ENCODE measurements around the gene FOXP1.

FOXP1 gene

GRCh38 chr3:71360180-71360579 lies 223.3 kb downstream of the FOXP1 start:
- no peak overlapping the region for H3K4me3 ChIP-seq (ENCODE audit: low read length in 2 of 2)
- H3K9ac ChIP-seq (ENCODE audit: low read depth in 1 of 2, low read length in 2 of 2), result no peak overlapping the region
- H3K27ac ChIP-seq (ENCODE audit: low read depth in 2 of 2, low read length in 2 of 2), result no peak overlapping the region
- H3K9me3 ChIP-seq (ENCODE audit: control insufficient read depth in 2 of 2, low read length in 2 of 2), result no peaks in the 10 kb centered on the region
- peaks cover 2 to 4% of the 10 kb centered on the region in 2 donors for H3K36me3 ChIP-seq (ENCODE audit: control insufficient read depth in 2 of 2, insufficient read depth in 2 of 2, low read length in 2 of 2)
- H3K27me3 ChIP-seq (ENCODE audit: control insufficient read depth in 2 of 2, insufficient read depth in 2 of 2, low read length in 2 of 2), result no peaks in the 10 kb centered on the region
- H3K4me1 ChIP-seq (ENCODE audit: control insufficient read depth in 2 of 2, insufficient read depth in 2 of 2, low read length in 2 of 2), result no peaks in the 10 kb centered on the region

GRCh38 chr3:71358243-71358642 lies 225.3 kb downstream of the FOXP1 start:
- H3K4me1 ChIP-seq (ENCODE audit: control insufficient read depth in 2 of 2, insufficient read depth in 2 of 2, low read length in 2 of 2), result no peaks in the 10 kb centered on the region
- no peaks in the 10 kb centered on the region for H3K9me3 ChIP-seq (ENCODE audit: control insufficient read depth in 2 of 2, low read length in 2 of 2)
- peaks cover 2 to 4% of the 10 kb centered on the region in 2 donors for H3K36me3 ChIP-seq (ENCODE audit: control insufficient read depth in 2 of 2, insufficient read depth in 2 of 2, low read length in 2 of 2)
- H3K27me3 ChIP-seq (ENCODE audit: control insufficient read depth in 2 of 2, insufficient read depth in 2 of 2, low read length in 2 of 2), result no peaks in the 10 kb centered on the region
- no peak overlapping the region for H3K27ac ChIP-seq (ENCODE audit: low read depth in 2 of 2, low read length in 2 of 2)
- no peak overlapping the region for H3K4me3 ChIP-seq (ENCODE audit: low read length in 2 of 2)
- no peak overlapping the region for H3K9ac ChIP-seq (ENCODE audit: low read depth in 1 of 2, low read length in 2 of 2)

- Histone ChIP-seq H3K27ac (ENCODE audit: low read depth in 2 of 2, low read length in 2 of 2) (no peak overlapping the region), H3K9me3 (ENCODE audit: control insufficient read depth in 2 of 2, low read length in 2 of 2) (no peaks in the 10 kb centered on the region), H3K9ac (ENCODE audit: low read depth in 1 of 2, low read length in 2 of 2) (no peak overlapping the region), H3K4me1 (ENCODE audit: control insufficient read depth in 2 of 2, insufficient read depth in 2 of 2, low read length in 2 of 2) (no peaks in the 10 kb centered on the region), H3K27me3 (ENCODE audit: control insufficient read depth in 2 of 2, insufficient read depth in 2 of 2, low read length in 2 of 2) (no peaks in the 10 kb centered on the region), H3K36me3 (ENCODE audit: control insufficient read depth in 2 of 2, insufficient read depth in 2 of 2, low read length in 2 of 2) (peaks cover 2 to 4% of the 10 kb centered on the region in 2 donors), H3K4me3 (ENCODE audit: low read length in 2 of 2) (no peak overlapping the region)
Observed at GRCh38 chr3:71356265-71356664, 227.3 kb downstream of the FOXP1 start.

- H3K4me1 ChIP-seq (ENCODE audit: control insufficient read depth in 2 of 2, insufficient read depth in 2 of 2, low read length in 2 of 2), result no peaks in the 10 kb centered on the region
- peaks cover 2 to 4% of the 10 kb centered on the region in 2 donors for H3K36me3 ChIP-seq (ENCODE audit: control insufficient read depth in 2 of 2, insufficient read depth in 2 of 2, low read length in 2 of 2)
- H3K27me3 ChIP-seq (ENCODE audit: control insufficient read depth in 2 of 2, insufficient read depth in 2 of 2, low read length in 2 of 2), result no peaks in the 10 kb centered on the region
- no peak overlapping the region for H3K4me3 ChIP-seq (ENCODE audit: low read length in 2 of 2)
- no peaks in the 10 kb centered on the region for H3K9me3 ChIP-seq (ENCODE audit: control insufficient read depth in 2 of 2, low read length in 2 of 2)
- H3K9ac ChIP-seq (ENCODE audit: low read depth in 1 of 2, low read length in 2 of 2), result no peak overlapping the region
- H3K27ac ChIP-seq (ENCODE audit: low read depth in 2 of 2, low read length in 2 of 2), result no peak overlapping the region
Observed at GRCh38 chr3:71355862-71356261, 227.7 kb downstream of the FOXP1 start.

GRCh38 chr3:71355037-71355436 lies 228.5 kb downstream of the FOXP1 start:
- H3K27me3 ChIP-seq (ENCODE audit: control insufficient read depth in 2 of 2, insufficient read depth in 2 of 2, low read length in 2 of 2), result no peaks in the 10 kb centered on the region
- peaks cover 2 to 4% of the 10 kb centered on the region in 2 donors for H3K36me3 ChIP-seq (ENCODE audit: control insufficient read depth in 2 of 2, insufficient read depth in 2 of 2, low read length in 2 of 2)
- H3K4me1 ChIP-seq (ENCODE audit: control insufficient read depth in 2 of 2, insufficient read depth in 2 of 2, low read length in 2 of 2), result no peaks in the 10 kb centered on the region
- no peak overlapping the region for H3K27ac ChIP-seq (ENCODE audit: low read depth in 2 of 2, low read length in 2 of 2)
- no peak overlapping the region for H3K9ac ChIP-seq (ENCODE audit: low read depth in 1 of 2, low read length in 2 of 2)
- H3K4me3 ChIP-seq (ENCODE audit: low read length in 2 of 2), result no peak overlapping the region
- H3K9me3 ChIP-seq (ENCODE audit: control insufficient read depth in 2 of 2, low read length in 2 of 2), result no peaks in the 10 kb centered on the region

GRCh38 chr3:71351403-71352149 lies 232.0 kb downstream of the FOXP1 start:
- Histone ChIP-seq H3K27ac (ENCODE audit: low read depth in 2 of 2, low read length in 2 of 2) (no peak overlapping the region), H3K27me3 (ENCODE audit: control insufficient read depth in 2 of 2, insufficient read depth in 2 of 2, low read length in 2 of 2) (no peaks in the 10 kb centered on the region)

GRCh38 chr3:71350998-71351397 lies 232.5 kb downstream of the FOXP1 start:
- H3K4me3 ChIP-seq (ENCODE audit: low read length in 2 of 2), result no peak overlapping the region
- no peaks in the 10 kb centered on the region for H3K9me3 ChIP-seq (ENCODE audit: control insufficient read depth in 2 of 2, low read length in 2 of 2)
- H3K4me1 ChIP-seq (ENCODE audit: control insufficient read depth in 2 of 2, insufficient read depth in 2 of 2, low read length in 2 of 2), result no peaks in the 10 kb centered on the region
- peaks cover 0 to 4% of the 10 kb centered on the region in 2 donors for H3K36me3 ChIP-seq (ENCODE audit: control insufficient read depth in 2 of 2, insufficient read depth in 2 of 2, low read length in 2 of 2)
- H3K9ac ChIP-seq (ENCODE audit: low read depth in 1 of 2, low read length in 2 of 2), result no peak overlapping the region
- H3K27me3 ChIP-seq (ENCODE audit: control insufficient read depth in 2 of 2, insufficient read depth in 2 of 2, low read length in 2 of 2), result no peaks in the 10 kb centered on the region
- no peak overlapping the region for H3K27ac ChIP-seq (ENCODE audit: low read depth in 2 of 2, low read length in 2 of 2)

More at GRCh38 chr3:71351403-71352149, 232.0 kb downstream of the FOXP1 start:
- H3K4me3 ChIP-seq (ENCODE audit: low read length in 2 of 2), result no peak overlapping the region
- no peaks in the 10 kb centered on the region for H3K4me1 ChIP-seq (ENCODE audit: control insufficient read depth in 2 of 2, insufficient read depth in 2 of 2, low read length in 2 of 2)
- peaks cover 0 to 4% of the 10 kb centered on the region in 2 donors for H3K36me3 ChIP-seq (ENCODE audit: control insufficient read depth in 2 of 2, insufficient read depth in 2 of 2, low read length in 2 of 2)
- no peaks in the 10 kb centered on the region for H3K9me3 ChIP-seq (ENCODE audit: control insufficient read depth in 2 of 2, low read length in 2 of 2)
- no peak overlapping the region for H3K9ac ChIP-seq (ENCODE audit: low read depth in 1 of 2, low read length in 2 of 2)

- H3K4me3 ChIP-seq (ENCODE audit: low read length in 2 of 2), result no peak overlapping the region
- no peaks in the 10 kb centered on the region for H3K4me1 ChIP-seq (ENCODE audit: control insufficient read depth in 2 of 2, insufficient read depth in 2 of 2, low read length in 2 of 2)
- H3K27ac ChIP-seq (ENCODE audit: low read depth in 2 of 2, low read length in 2 of 2), result no peak overlapping the region
- H3K9me3 ChIP-seq (ENCODE audit: control insufficient read depth in 2 of 2, low read length in 2 of 2), result no peaks in the 10 kb centered on the region
- no peak overlapping the region for H3K9ac ChIP-seq (ENCODE audit: low read depth in 1 of 2, low read length in 2 of 2)
- H3K27me3 ChIP-seq (ENCODE audit: control insufficient read depth in 2 of 2, insufficient read depth in 2 of 2, low read length in 2 of 2), result no peaks in the 10 kb centered on the region
- H3K36me3 ChIP-seq (ENCODE audit: control insufficient read depth in 2 of 2, insufficient read depth in 2 of 2, low read length in 2 of 2), result no peaks in the 10 kb centered on the region
Observed at GRCh38 chr3:71348831-71349230, 234.7 kb downstream of the FOXP1 start.

GRCh38 chr3:71348001-71348632 lies 235.4 kb downstream of the FOXP1 start:
- no peak overlapping the region for H3K4me3 ChIP-seq (ENCODE audit: low read length in 2 of 2)
- no peaks in the 10 kb centered on the region for H3K36me3 ChIP-seq (ENCODE audit: control insufficient read depth in 2 of 2, insufficient read depth in 2 of 2, low read length in 2 of 2)
- H3K4me1 ChIP-seq (ENCODE audit: control insufficient read depth in 2 of 2, insufficient read depth in 2 of 2, low read length in 2 of 2), result no peaks in the 10 kb centered on the region
- H3K27ac ChIP-seq (ENCODE audit: low read depth in 2 of 2, low read length in 2 of 2), result no peak overlapping the region
- H3K9me3 ChIP-seq (ENCODE audit: control insufficient read depth in 2 of 2, low read length in 2 of 2), result no peaks in the 10 kb centered on the region
- no peak overlapping the region for H3K9ac ChIP-seq (ENCODE audit: low read depth in 1 of 2, low read length in 2 of 2)
- no peaks in the 10 kb centered on the region for H3K27me3 ChIP-seq (ENCODE audit: control insufficient read depth in 2 of 2, insufficient read depth in 2 of 2, low read length in 2 of 2)

GRCh38 chr3:71346061-71346460 lies 237.5 kb downstream of the FOXP1 start:
- H3K27ac ChIP-seq (ENCODE audit: low read depth in 2 of 2, low read length in 2 of 2), result no peak overlapping the region
- H3K4me1 ChIP-seq (ENCODE audit: control insufficient read depth in 2 of 2, insufficient read depth in 2 of 2, low read length in 2 of 2), result no peaks in the 10 kb centered on the region
- H3K9ac ChIP-seq (ENCODE audit: low read depth in 1 of 2, low read length in 2 of 2), result no peak overlapping the region
- no peaks in the 10 kb centered on the region for H3K9me3 ChIP-seq (ENCODE audit: control insufficient read depth in 2 of 2, low read length in 2 of 2)
- no peaks in the 10 kb centered on the region for H3K27me3 ChIP-seq (ENCODE audit: control insufficient read depth in 2 of 2, insufficient read depth in 2 of 2, low read length in 2 of 2)
- no peak overlapping the region for H3K4me3 ChIP-seq (ENCODE audit: low read length in 2 of 2)
- H3K36me3 ChIP-seq (ENCODE audit: control insufficient read depth in 2 of 2, insufficient read depth in 2 of 2, low read length in 2 of 2), result no peaks in the 10 kb centered on the region

Measured in mucosa of rectum (tissue), 2 donors.